ENCODE measurements around the gene LPCAT1. TPM values are rescaled to one million over a fixed set of nuclear protein-coding genes. Genes with fewer than 3 reads are reported as not detected.
"Not testable (repeated sequence)": the region's sequence is repeated elsewhere in the genome, so short reads cannot be mapped to it uniquely, and the experiment has no call there.

Gene LPCAT1
- polyA plus RNA-seq, 1 donor = 30.6 TPM

- DNase-seq = peak; percentile 89
These were observed 18.1 kb upstream of the LPCAT1 start for GRCh38 chr5:1541702-1542400.

GRCh38 chr5:1540831-1541701 lies 17.3 kb upstream of the LPCAT1 start:
- no peak for DNase-seq

GRCh38 chr5:1540166-1540565 lies 16.4 kb upstream of the LPCAT1 start:
- DNase-seq = no peak

GRCh38 chr5:1539393-1540161 lies 15.8 kb upstream of the LPCAT1 start:
- not testable (repeated sequence) for DNase-seq

- no peak for DNase-seq
These were observed 15.1 kb upstream of the LPCAT1 start for GRCh38 chr5:1538741-1539392.

GRCh38 chr5:1538276-1538675 lies 14.5 kb upstream of the LPCAT1 start:
- no peak for DNase-seq

- no peak for DNase-seq
These were observed 13.9 kb upstream of the LPCAT1 start for GRCh38 chr5:1537603-1538154.

- DNase-seq = no peak
These were observed 13.3 kb upstream of the LPCAT1 start for GRCh38 chr5:1536871-1537602.

GRCh38 chr5:1536322-1536845 lies 12.6 kb upstream of the LPCAT1 start:
- DNase-seq = no peak

- no peak for DNase-seq
These were observed 11.9 kb upstream of the LPCAT1 start for GRCh38 chr5:1535646-1536045.

GRCh38 chr5:1532384-1532783 lies 8.6 kb upstream of the LPCAT1 start:
- no peak for DNase-seq

GRCh38 chr5:1529498-1529897 lies 5.7 kb upstream of the LPCAT1 start:
- no peak for DNase-seq

- no peak for DNase-seq
These were observed 3.9 kb upstream of the LPCAT1 start for GRCh38 chr5:1527533-1528205.

- DNase-seq = no peak
These were observed 2.9 kb upstream of the LPCAT1 start for GRCh38 chr5:1526681-1527131.

GRCh38 chr5:1526190-1526631 lies 2.5 kb upstream of the LPCAT1 start:
- DNase-seq = no peak

GRCh38 chr5:1525624-1526189 lies 1.9 kb upstream of the LPCAT1 start:
- DNase-seq = no peak

GRCh38 chr5:1524799-1525623 lies 1.3 kb upstream of the LPCAT1 start:
- no peak for DNase-seq

- no peak for DNase-seq
These were observed 680 bp upstream of the LPCAT1 start for GRCh38 chr5:1524481-1524798.

GRCh38 chr5:1523480-1523792 lies 324 bp downstream of the LPCAT1 start:
- no peak for DNase-seq
